ENCODE data around the gene MTCL1.

MTCL1 gene

GRCh38 chr18:8868276-8868675 is 162.9 kb downstream of the MTCL1 start:
- no peak for DNase-seq (ENCODE audit: low read depth)

GRCh38 chr18:8868779-8869415 is 163.5 kb downstream of the MTCL1 start:
- DNase-seq (ENCODE audit: low read depth): no peak

GRCh38 chr18:8869696-8870095 is 164.3 kb downstream of the MTCL1 start:
- no peak for DNase-seq (ENCODE audit: low read depth)

- no peak for DNase-seq (ENCODE audit: low read depth)
These were observed 165.2 kb downstream of the MTCL1 start for GRCh38 chr18:8870528-8870927.

- no peak for DNase-seq (ENCODE audit: low read depth)
These were observed 166.1 kb downstream of the MTCL1 start for GRCh38 chr18:8871489-8871888.

- no peak for DNase-seq (ENCODE audit: low read depth)
These were observed 169.5 kb downstream of the MTCL1 start for GRCh38 chr18:8874872-8875271.

GRCh38 chr18:8876887-8877286 is 171.5 kb downstream of the MTCL1 start:
- no peak for DNase-seq (ENCODE audit: low read depth)

- no peak for DNase-seq (ENCODE audit: low read depth)
These were observed 175.7 kb downstream of the MTCL1 start for GRCh38 chr18:8881103-8881502.

Measured in activated T-cell treated with anti-CD3 and anti-CD28 coated beads for 24 hours (primary cell).